ENCODE data around the gene ROGDI.

Gene ROGDI

DNA sequence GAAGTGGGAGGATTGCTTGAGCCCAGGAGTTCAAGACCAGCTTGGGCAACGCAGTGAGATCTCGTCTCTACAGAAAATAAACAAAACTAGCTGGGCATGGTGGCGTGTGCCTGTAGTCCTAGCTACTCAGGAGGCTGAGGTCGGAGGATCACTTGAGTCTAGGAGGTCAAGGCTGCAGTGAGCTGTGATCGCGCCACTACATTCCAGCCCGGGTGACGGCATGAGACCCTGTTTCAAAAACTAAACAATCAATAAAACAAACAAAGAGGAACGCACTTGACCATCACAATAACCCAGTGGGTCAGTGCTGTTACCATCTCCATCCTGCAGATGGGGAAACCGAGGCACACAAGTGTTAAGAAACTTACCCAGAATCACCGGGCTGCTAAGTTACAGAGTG lies 49.2 kb downstream of the ROGDI start:
- H3K4me3 ChIP-seq (ENCODE audit: control insufficient read depth, low read depth, low read length) = no peak overlapping the region
- no peak for TF ChIP-seq CTCF (IDR thresholded peaks at IDR 0.05; ENCODE audit: control insufficient read depth, insufficient read depth, low read depth, low read length, missing control alignments)
- DNase-seq (ENCODE audit: low read depth) = no peak

DNA sequence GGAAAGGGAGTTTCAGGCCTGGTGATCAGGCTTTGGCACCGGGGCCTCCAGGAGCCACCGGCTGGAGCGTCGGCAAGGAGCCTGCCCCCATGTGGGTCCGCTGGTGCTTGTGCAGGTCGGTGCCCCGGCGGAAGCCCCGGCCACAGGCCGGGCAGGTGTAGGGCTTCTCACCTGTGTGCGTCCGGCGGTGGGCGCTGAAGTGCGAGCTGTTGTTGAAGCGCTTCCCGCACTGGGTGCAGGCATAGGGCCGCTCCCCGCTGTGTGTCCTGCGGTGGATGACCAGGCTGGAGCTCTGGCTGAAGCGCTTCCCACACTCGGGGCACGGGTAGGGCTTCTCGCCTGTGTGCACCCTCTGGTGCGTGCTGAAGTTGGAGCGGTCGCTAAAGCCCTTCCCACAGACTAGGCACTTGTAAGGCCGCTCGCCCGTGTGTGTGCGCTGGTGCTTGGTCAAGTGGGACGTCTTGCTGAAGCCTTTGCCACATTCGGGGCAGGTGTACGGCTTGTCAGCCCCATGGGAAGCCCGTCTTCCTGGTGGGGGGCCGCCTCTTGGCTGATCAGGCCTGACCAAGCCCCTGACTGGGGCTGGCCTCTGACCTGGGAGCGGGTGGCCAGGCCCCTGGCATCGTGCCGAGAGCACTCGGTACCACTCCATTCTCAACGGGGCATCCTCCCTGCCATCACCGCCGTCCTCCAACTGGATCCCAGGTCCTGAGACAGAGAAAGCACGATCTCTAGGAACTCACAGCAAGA lies 49.9 kb downstream of the ROGDI start:
- H3K4me3 ChIP-seq (ENCODE audit: control insufficient read depth, low read depth, low read length) = no peak overlapping the region
- DNase-seq (ENCODE audit: low read depth) = no peak
- no peak for TF ChIP-seq CTCF (IDR thresholded peaks at IDR 0.05; ENCODE audit: control insufficient read depth, insufficient read depth, low read depth, low read length, missing control alignments)

GRCh38 chr16:4750896-4751295 lies 51.5 kb downstream of the ROGDI start:
- H3K4me3 ChIP-seq (ENCODE audit: control insufficient read depth, low read depth, low read length) = no peak overlapping the region
- DNase-seq (ENCODE audit: low read depth) = no peak
- no peak for TF ChIP-seq CTCF (IDR thresholded peaks at IDR 0.05; ENCODE audit: control insufficient read depth, insufficient read depth, low read depth, low read length, missing control alignments)

GRCh38 chr16:4749700-4750257 lies 52.7 kb downstream of the ROGDI start:
- TF ChIP-seq CTCF (IDR thresholded peaks at IDR 0.05; ENCODE audit: control insufficient read depth, insufficient read depth, low read depth, low read length, missing control alignments) = no peak
- no peak overlapping the region for H3K4me3 ChIP-seq (ENCODE audit: control insufficient read depth, low read depth, low read length)
- no peak for DNase-seq (ENCODE audit: low read depth)

- H3K4me3 ChIP-seq (ENCODE audit: control insufficient read depth, low read depth, low read length) = no peak overlapping the region
- no peak for TF ChIP-seq CTCF (IDR thresholded peaks at IDR 0.05; ENCODE audit: control insufficient read depth, insufficient read depth, low read depth, low read length, missing control alignments)
- no peak for DNase-seq (ENCODE audit: low read depth)
These were observed 53.6 kb downstream of the ROGDI start for GRCh38 chr16:4748682-4749411.

DNA sequence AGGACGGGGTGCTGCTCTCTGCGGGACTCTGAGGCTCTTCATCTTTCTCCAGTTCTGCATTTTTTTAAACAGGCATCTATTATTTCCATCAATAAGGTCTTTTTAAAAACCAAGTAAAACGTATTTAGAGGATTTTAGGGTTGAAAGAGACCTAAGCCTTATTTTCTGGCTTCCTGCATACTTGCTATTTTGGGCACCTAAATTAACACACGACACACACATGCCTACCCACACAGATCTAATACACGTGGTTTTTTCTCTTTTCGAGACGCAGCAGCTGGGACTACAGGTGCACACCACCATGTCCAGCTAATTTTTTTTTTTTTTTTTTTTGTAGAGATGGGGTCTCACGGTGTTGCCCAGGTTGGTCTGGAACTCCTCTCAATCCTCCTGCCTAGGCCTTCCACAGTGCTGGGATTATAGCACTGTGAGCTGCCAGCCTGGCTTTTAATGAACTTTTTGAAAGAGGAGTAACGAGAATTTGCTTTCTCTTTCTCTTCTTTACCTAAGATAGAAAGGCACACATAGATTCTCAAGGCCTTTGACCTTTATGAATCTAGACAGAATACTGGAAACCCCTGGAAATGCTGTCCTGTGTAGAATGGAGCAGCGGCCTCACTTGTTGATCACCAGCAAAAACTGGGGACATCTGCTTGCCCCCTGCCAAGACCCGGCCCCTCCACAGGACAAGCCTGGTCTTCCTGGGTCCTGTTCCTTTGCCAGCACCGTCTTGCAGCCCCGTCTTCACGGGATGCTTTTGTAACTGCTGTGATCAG lies 54.3 kb downstream of the ROGDI start:
- H3K4me3 ChIP-seq (ENCODE audit: control insufficient read depth, low read depth, low read length) = no peak overlapping the region
- TF ChIP-seq CTCF (IDR thresholded peaks at IDR 0.05; ENCODE audit: control insufficient read depth, insufficient read depth, low read depth, low read length, missing control alignments) = no peak
- no peak for DNase-seq (ENCODE audit: low read depth)

Data from AG09309 (cell line).